Measurements from ENCODE around the gene PEX13. TPM values are rescaled to one million over a fixed set of nuclear protein-coding genes. Genes with fewer than 3 reads are reported as not detected.

Gene PEX13
- total RNA-seq, 4 donors from 2014 or later: 21.6 to 72.2 (median 48.6) TPM

DNA sequence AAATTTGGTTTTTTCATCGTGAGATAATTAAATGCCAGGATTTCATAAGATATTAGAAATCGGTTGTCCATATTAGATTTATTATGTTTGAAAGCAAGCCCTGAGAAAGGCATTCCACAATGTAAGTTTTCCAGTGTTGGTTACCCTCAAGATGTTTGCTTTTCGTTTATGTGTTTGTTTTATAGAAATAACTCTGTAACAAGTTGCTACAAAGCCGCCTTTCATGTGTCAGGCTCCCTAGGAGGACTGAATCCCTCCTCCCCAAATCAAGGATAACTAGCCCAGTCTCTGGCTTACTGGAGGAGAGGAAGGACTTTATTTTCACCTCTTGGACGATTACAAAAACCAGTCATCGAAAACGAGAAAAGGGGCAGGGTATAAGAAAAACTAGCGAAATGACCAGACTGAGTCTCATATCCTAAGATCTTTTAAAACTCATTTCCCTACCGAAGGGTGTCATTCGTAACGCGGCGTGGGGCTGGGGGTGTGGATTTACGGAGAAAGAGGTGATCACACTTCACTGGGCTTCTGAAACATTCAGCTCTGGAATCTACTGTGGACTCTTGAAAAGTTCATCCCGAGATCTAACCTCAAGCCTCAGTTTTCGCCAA lies 1.0 kb upstream of the PEX13 start:
- Histone ChIP-seq H3K9me3 (no peaks in the 10 kb centered on the region), H3K27ac (peak overlapping the region; percentile 93), H3K4me3 (peak overlapping the region; percentile 89 to 91), H3K27me3 (no peaks in the 10 kb centered on the region), H3K36me3 (no peaks in the 10 kb centered on the region), H3K4me1 (peaks cover 0 to 14% of the 10 kb centered on the region in 2 donors)
- TF ChIP-seq, protein P1, sequence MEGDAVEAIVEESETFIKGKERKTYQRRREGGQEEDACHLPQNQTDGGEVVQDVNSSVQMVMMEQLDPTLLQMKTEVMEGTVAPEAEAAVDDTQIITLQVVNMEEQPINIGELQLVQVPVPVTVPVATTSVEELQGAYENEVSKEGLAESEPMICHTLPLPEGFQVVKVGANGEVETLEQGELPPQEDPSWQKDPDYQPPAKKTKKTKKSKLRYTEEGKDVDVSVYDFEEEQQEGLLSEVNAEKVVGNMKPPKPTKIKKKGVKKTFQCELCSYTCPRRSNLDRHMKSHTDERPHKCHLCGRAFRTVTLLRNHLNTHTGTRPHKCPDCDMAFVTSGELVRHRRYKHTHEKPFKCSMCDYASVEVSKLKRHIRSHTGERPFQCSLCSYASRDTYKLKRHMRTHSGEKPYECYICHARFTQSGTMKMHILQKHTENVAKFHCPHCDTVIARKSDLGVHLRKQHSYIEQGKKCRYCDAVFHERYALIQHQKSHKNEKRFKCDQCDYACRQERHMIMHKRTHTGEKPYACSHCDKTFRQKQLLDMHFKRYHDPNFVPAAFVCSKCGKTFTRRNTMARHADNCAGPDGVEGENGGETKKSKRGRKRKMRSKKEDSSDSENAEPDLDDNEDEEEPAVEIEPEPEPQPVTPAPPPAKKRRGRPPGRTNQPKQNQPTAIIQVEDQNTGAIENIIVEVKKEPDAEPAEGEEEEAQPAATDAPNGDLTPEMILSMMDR (IDR thresholded peaks at IDR 0.05): no peak
- no peak for TF ChIP-seq POLR2A (IDR thresholded peaks at IDR 0.05)
- intact Hi-C loops (cut with DNase I; ENCODE audit: low total_unique reads): no loop called here
- no peak for DNase-seq

DNA sequence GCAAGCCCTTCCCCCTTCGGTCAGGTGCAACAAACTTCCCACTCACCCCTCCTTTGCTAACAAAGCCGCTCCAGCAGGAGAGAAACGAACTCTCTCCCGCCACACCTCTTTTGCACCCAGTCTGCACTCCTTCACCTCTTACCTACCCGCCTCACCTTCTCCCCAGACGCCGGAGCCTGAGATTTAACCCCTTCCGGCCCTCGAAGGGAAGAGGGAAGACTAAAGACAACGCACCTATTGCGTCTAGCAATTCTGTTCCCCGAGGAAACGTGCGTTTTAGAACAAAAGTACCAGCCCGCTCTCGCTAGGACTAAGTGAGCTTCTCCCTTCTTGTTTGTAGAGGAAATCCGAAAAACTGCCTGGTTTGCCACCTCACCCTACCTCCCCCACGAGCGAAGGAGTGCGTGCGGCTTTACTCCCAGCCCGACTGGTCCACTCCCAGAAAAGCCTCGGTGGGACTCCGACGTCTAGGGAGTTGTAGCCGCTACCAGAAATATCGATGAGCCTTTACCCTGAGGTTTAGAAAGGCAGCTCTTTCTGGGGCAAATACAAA lies 441 bp upstream of the PEX13 start:
- peaks cover 0 to 14% of the 10 kb centered on the region in 2 donors for H3K4me1 ChIP-seq
- H3K4me3 ChIP-seq: peak overlapping the region; percentile 89 to 91
- intact Hi-C loops (cut with DNase I; ENCODE audit: low total_unique reads): no loop called here
- H3K9me3 ChIP-seq: no peaks in the 10 kb centered on the region
- H3K36me3 ChIP-seq: no peaks in the 10 kb centered on the region
- no peaks in the 10 kb centered on the region for H3K27me3 ChIP-seq
- TF ChIP-seq POLR2A (IDR thresholded peaks at IDR 0.05): peak in 1 of 2 donors; percentile 35
- TF ChIP-seq, protein P1 (IDR thresholded peaks at IDR 0.05): no peak
- peak overlapping the region; percentile 93 for H3K27ac ChIP-seq
- DNase-seq: peak; percentile 60

- Histone ChIP-seq H3K27ac (peak overlapping the region; percentile 93), H3K27me3 (no peaks in the 10 kb centered on the region), H3K9me3 (no peaks in the 10 kb centered on the region), H3K4me3 (peak overlapping the region; percentile 89 to 91), H3K36me3 (no peaks in the 10 kb centered on the region), H3K4me1 (peaks cover 0 to 14% of the 10 kb centered on the region in 2 donors)
- intact Hi-C loops (cut with DNase I; ENCODE audit: low total_unique reads): no loop called here
- TF ChIP-seq, protein P1 (IDR thresholded peaks at IDR 0.05): no peak
- no peak for TF ChIP-seq POLR2A (IDR thresholded peaks at IDR 0.05)
- DNase-seq: no peak
Observed at GRCh38 chr2:61018318-61018755, 817 bp downstream of the PEX13 start.

DNA sequence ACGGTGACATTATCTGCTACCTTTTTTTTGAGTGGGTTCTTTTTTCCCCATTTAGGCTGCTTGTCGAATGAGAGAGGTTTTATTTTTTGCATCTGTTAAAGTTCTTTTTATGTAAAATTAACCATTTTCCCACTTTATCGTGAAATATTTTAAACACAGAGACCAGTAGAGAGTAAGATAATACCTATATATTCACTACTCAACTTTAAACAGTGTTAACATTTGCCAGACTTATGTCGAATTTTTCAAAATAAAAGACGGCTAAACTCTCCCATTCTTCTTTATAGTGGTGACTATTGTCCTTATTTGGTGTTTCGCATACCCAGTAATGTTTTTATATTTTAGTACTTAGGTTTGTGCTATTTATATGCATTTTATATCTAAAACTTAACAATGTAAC lies 1.3 kb downstream of the PEX13 start:
- Histone ChIP-seq H3K4me3 (peak overlapping the region; percentile 89 to 91), H3K9me3 (no peaks in the 10 kb centered on the region), H3K36me3 (no peaks in the 10 kb centered on the region), H3K27ac (peak overlapping the region in 1 of 2 donors; percentile 93), H3K4me1 (peaks cover 0 to 14% of the 10 kb centered on the region in 2 donors), H3K27me3 (no peaks in the 10 kb centered on the region)
- DNase-seq: no peak
- no peak for TF ChIP-seq POLR2A (IDR thresholded peaks at IDR 0.05)
- TF ChIP-seq, protein P1 (IDR thresholded peaks at IDR 0.05): no peak
- intact Hi-C loops (cut with DNase I; ENCODE audit: low total_unique reads): no loop called here

GRCh38 chr2:61021228-61021660 lies 3.7 kb downstream of the PEX13 start:
- no peaks in the 10 kb centered on the region for H3K36me3 ChIP-seq
- H3K4me1 ChIP-seq: peaks cover 0 to 14% of the 10 kb centered on the region in 2 donors
- intact Hi-C loops (cut with DNase I; ENCODE audit: low total_unique reads): no loop called here
- no peak overlapping the region for H3K4me3 ChIP-seq
- H3K9me3 ChIP-seq: no peaks in the 10 kb centered on the region
- DNase-seq: no peak
- no peaks in the 10 kb centered on the region for H3K27me3 ChIP-seq
- no peak overlapping the region for H3K27ac ChIP-seq
- TF ChIP-seq POLR2A (IDR thresholded peaks at IDR 0.05): no peak
- TF ChIP-seq, protein P1 (IDR thresholded peaks at IDR 0.05): no peak
